Loucy (cell line): ENCODE results near the gene MROH8.
"Not testable (repeated sequence)": the region's sequence is repeated elsewhere in the genome, so short reads cannot be mapped to it uniquely, and the experiment has no call there.

Source experiments
- H2AFZ ChIP-seq: fragments of 200-600 bp; sonication (generic); 2 replicates; pipeline ENCODE4 v1.6.0; 2016; ENCODE audit warnings: antibody characterized with exemption, mild to moderate bottlenecking, low read length, moderate library complexity
- H3F3A ChIP-seq: fragments of 200-600 bp; 2 replicates; pipeline ENCODE4 v1.6.0; 2016; ENCODE audit warnings: antibody characterized with exemption, low read depth, mild to moderate bottlenecking
- H3K27me3 ChIP-seq: fragments of 200-600 bp; sonication (generic); 2 replicates; pipeline ENCODE4 v1.6.1; 2014; ENCODE audit warnings: low read length, mild to moderate bottlenecking; ENCODE audit not compliant: insufficient read depth, poor library complexity, severe bottlenecking
- H3K36me3 ChIP-seq: fragments of 200-600 bp; sonication (generic); 2 replicates; pipeline ENCODE4 v1.6.1; 2016; ENCODE audit warnings: low read length; ENCODE audit not compliant: insufficient read depth
- H3K4me1 ChIP-seq: fragments of 200-600 bp; sonication (generic); 2 replicates; pipeline ENCODE4 v1.5.1; 2014; ENCODE audit warnings: low read length, mild to moderate bottlenecking; ENCODE audit not compliant: insufficient read depth, poor library complexity, severe bottlenecking
- H3K4me2 ChIP-seq: fragments of 200-600 bp; sonication (generic); 2 replicates; pipeline ENCODE4 v1.6.0; 2014; ENCODE audit warnings: antibody characterized with exemption, low read length, low read depth, mild to moderate bottlenecking; ENCODE audit not compliant: poor library complexity, severe bottlenecking
- H3K4me3 ChIP-seq: fragments of 200-600 bp; sonication (generic); 2 replicates; pipeline ENCODE4 v1.5.1; 2014; ENCODE audit warnings: low read length, mild to moderate bottlenecking, mixed read lengths; ENCODE audit not compliant: poor library complexity, severe bottlenecking
- H3K79me2 ChIP-seq: fragments of 200-600 bp; sonication (generic); 2 replicates; pipeline ENCODE4 v1.6.1; 2014; ENCODE audit warnings: low read length; ENCODE audit not compliant: insufficient read depth
- H3K9ac ChIP-seq: fragments of 200-600 bp; sonication (generic); 2 replicates; pipeline ENCODE4 v1.6.0; 2014; ENCODE audit warnings: mild to moderate bottlenecking, low read depth, low read length, moderate library complexity; ENCODE audit not compliant: poor library complexity, severe bottlenecking
- H3K9me2 ChIP-seq: fragments of 200-600 bp; sonication (generic); replicated peaks from 2 replicates; pipeline ENCODE4 v1.6.1; 2016; ENCODE audit warnings: low read depth, low read length, mixed read lengths
- H3K9me3 ChIP-seq: fragments of 200-600 bp; sonication (generic); 2 replicates; pipeline ENCODE4 v1.6.1; 2014; ENCODE audit warnings: mild to moderate bottlenecking, antibody characterized with exemption, low read length, low read depth; ENCODE audit not compliant: insufficient read depth
- H4K20me1 ChIP-seq: fragments of 200-600 bp; sonication (generic); 2 replicates; pipeline ENCODE4 v1.6.0; 2014; ENCODE audit warnings: antibody characterized with exemption, low read length, mild to moderate bottlenecking; ENCODE audit not compliant: insufficient read depth, poor library complexity, severe bottlenecking
- CTCF ChIP-seq: fragments of 200-600 bp; sonication (generic); conservative IDR thresholded peaks from 2 replicates; pipeline ENCODE4 v1.5.1; 2014; ENCODE audit warnings: mild to moderate bottlenecking, antibody characterized with exemption, low read length
- EZH2phosphoT487 ChIP-seq: fragments of 200-600 bp; IDR thresholded peaks from 2 replicates; pipeline ENCODE4 v1.6.1; 2018; ENCODE audit warnings: antibody characterized with exemption, mild to moderate bottlenecking, moderate library complexity, borderline replicate concordance

MROH8 gene

DNA sequence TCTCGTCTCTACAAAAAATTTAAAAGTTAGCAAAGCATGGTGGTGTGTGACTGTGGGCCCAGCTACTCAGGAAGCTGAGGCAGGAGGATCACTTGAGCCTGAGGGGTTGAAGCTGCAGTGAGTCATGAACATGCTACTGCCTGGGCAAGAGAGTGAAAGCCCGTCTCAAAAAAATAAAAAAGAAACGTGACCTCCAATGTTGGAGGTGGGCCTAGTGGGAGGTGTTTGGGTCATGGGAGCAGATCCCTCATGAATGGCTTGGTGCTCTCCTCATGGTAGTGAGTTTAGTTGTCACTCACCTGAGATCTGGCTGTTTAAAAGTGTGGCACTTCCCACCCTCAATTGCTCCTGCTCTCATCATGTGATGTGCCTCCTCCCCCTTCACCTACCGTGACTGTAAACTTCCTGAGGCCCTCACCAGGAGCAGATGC, 107.9 kb downstream of the MROH8 start:
- H3K9me3 ChIP-seq, result peaks cover 5% of the 10 kb centered on the region; the same call in 1 of the 2 replicates
- H3K27me3 ChIP-seq, result no peaks in the 10 kb centered on the region
- H3K4me1 ChIP-seq, result no peaks in the 10 kb centered on the region
- H3K4me3 ChIP-seq, result no peak overlapping the region
- H3K36me3 ChIP-seq, result peaks cover 44% of the 10 kb centered on the region
- TF ChIP-seq EZH2phosphoT487 (no peak), CTCF (no peak)
- H3K4me2 ChIP-seq, result no peak overlapping the region
- H2AFZ ChIP-seq, result no peak overlapping the region
- no peak overlapping the region for H3K9ac ChIP-seq
- H4K20me1 ChIP-seq, result peaks cover 7% of the 10 kb centered on the region
- H3K9me2 ChIP-seq, result no peaks in the 10 kb centered on the region
- H3K79me2 ChIP-seq, result peaks cover 45% of the 10 kb centered on the region
- no peaks in the 10 kb centered on the region for H3F3A ChIP-seq

DNA sequence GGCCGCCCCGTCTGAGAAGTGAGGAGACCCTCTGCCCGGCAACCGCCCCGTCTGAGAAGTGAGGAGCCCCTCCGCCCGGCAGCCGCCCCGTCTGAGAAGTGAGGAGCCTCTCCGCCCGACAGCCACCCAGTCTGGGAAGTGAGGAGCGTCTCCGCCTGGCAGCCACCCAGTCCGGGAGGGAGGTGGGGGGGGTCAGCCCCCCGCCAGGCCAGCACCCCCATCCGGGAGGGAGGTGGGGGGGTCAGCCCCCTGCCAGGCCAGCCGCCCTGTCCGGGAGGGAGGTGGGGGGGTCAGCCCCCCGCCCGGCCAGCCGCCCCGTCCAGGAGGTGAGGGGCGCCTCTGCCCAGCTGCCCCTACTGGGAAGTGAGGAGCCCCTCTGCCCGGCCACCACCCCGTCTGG, 109.8 kb downstream of the MROH8 start:
- not testable (repeated sequence) for H3K9me2 ChIP-seq, H3K4me2 ChIP-seq, H4K20me1 ChIP-seq, H3K4me1 ChIP-seq, H3F3A ChIP-seq, H2AFZ ChIP-seq, H3K27me3 ChIP-seq, H3K9ac ChIP-seq, H3K9me3 ChIP-seq, H3K4me3 ChIP-seq
- peaks cover 30% of the 10 kb centered on the region for H3K79me2 ChIP-seq
- peaks cover 48% of the 10 kb centered on the region for H3K36me3 ChIP-seq

GRCh38 chr20:37066168-37066567, 113.2 kb downstream of the MROH8 start:
- Histone ChIP-seq H3K9ac (no peak overlapping the region), H4K20me1 (no peaks in the 10 kb centered on the region), H3K4me3 (no peak overlapping the region), H3K27me3 (no peaks in the 10 kb centered on the region), H3F3A (no peaks in the 10 kb centered on the region), H3K4me2 (no peak overlapping the region), H3K9me3 (no peaks in the 10 kb centered on the region), H3K79me2 (peaks cover 7% of the 10 kb centered on the region; the same call in 1 of the 2 replicates), H3K36me3 (peaks cover 55% of the 10 kb centered on the region), H3K4me1 (no peaks in the 10 kb centered on the region), H2AFZ (no peak overlapping the region), H3K9me2 (no peaks in the 10 kb centered on the region)
- TF ChIP-seq EZH2phosphoT487, result no peak
- no peak for TF ChIP-seq CTCF

DNA sequence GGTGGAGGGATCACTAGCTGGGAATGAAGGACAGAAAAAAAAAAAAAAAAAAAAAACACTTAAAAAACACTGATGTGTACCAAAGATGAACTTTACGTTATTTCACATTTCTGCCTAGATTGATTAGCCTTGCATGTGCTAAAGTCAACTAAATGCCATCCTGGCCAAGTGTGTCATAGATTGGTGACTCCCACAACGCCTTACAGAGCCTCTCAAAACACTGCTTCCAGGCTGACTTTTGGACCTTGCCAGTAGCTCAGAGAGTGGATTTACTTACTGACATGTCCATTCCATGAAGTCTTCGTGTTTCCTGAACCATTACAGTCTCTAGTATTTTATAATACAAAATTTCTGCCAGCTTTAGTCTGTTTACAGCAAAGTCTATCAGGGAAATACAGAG, 124.1 kb downstream of the MROH8 start:
- H3K9me3 ChIP-seq, result no peaks in the 10 kb centered on the region

More for the DNA sequence above, 124.1 kb downstream of the MROH8 start:
- H3K4me2 ChIP-seq, result no peak overlapping the region
- no peaks in the 10 kb centered on the region for H3K79me2 ChIP-seq
- H3K27me3 ChIP-seq, result no peaks in the 10 kb centered on the region
- H3K9me2 ChIP-seq, result no peaks in the 10 kb centered on the region
- peaks cover 81% of the 10 kb centered on the region for H3K36me3 ChIP-seq
- H2AFZ ChIP-seq, result no peak overlapping the region
- no peaks in the 10 kb centered on the region for H3F3A ChIP-seq
- no peaks in the 10 kb centered on the region for H4K20me1 ChIP-seq
- H3K4me1 ChIP-seq, result no peaks in the 10 kb centered on the region
- no peak overlapping the region for H3K9ac ChIP-seq
- TF ChIP-seq CTCF (no peak), EZH2phosphoT487 (no peak)
- H3K4me3 ChIP-seq, result no peak overlapping the region
